Chondrocyte (in vitro differentiated cells): ENCODE results near the gene ILF2. TPM values are rescaled to one million over a fixed set of nuclear protein-coding genes. Genes with fewer than 3 reads are reported as not detected.

ENCODE experiments used
- DNase-seq: peaks from one replicate; pipeline ENCODE4 v3.0.0; 2021; ENCODE audit warnings: mixed read lengths, low spot score
- H3K27ac Mint-ChIP-seq: one replicate; pipeline ENCODE4 v1.8.0; 2021; ENCODE audit warnings: mild to moderate bottlenecking, moderate library complexity, mixed read lengths; ENCODE audit not compliant: unreplicated experiment
- H3K27me3 Mint-ChIP-seq: 2 replicates; pipeline ENCODE4 v1.8.0; 2021; ENCODE audit warnings: low read depth, mixed read lengths
- H3K36me3 Mint-ChIP-seq: 2 replicates; pipeline ENCODE4 v1.8.0; 2021; ENCODE audit warnings: low read depth, mixed read lengths
- H3K4me1 Mint-ChIP-seq: 2 replicates; pipeline ENCODE4 v1.8.0; 2021; ENCODE audit warnings: low read depth, mild to moderate bottlenecking, mixed read lengths
- H3K4me3 Mint-ChIP-seq: one replicate; pipeline ENCODE4 v1.8.0; 2021; ENCODE audit warnings: mild to moderate bottlenecking, moderate library complexity, mixed read lengths; ENCODE audit not compliant: unreplicated experiment
- H3K9me3 Mint-ChIP-seq: 2 replicates; pipeline ENCODE4 v1.8.0; 2021; ENCODE audit warnings: low read depth, mixed read lengths
- CTCF ChIP-seq: fragments of 200-600 bp; sonication (generic); IDR thresholded peaks from 2 replicates; pipeline ENCODE4 v1.5.0; 2021; ENCODE audit warnings: antibody characterized with exemption, mild to moderate bottlenecking, moderate library complexity
- total RNA-seq: library from RNA; stranded (reverse); gene quantifications from 3 replicates; pipeline ENCODE4 v1.2.1, GENCODE V29; 2021

Gene ILF2
- total RNA-seq, 1 donor from 2014 or later: 122 TPM

- H3K4me1 Mint-ChIP-seq: peaks cover 4% of the 10 kb centered on the region
- H3K27ac Mint-ChIP-seq: no peak overlapping the region
- H3K27me3 Mint-ChIP-seq: peaks cover 39% of the 10 kb centered on the region
- no peak for DNase-seq
- H3K4me3 Mint-ChIP-seq: no peak overlapping the region
- H3K36me3 Mint-ChIP-seq: no peaks in the 10 kb centered on the region
- no peaks in the 10 kb centered on the region for H3K9me3 Mint-ChIP-seq
- TF ChIP-seq CTCF: no peak
Observed at GRCh38 chr1:153683854-153684253, 13.1 kb upstream of the ILF2 start.

DNA sequence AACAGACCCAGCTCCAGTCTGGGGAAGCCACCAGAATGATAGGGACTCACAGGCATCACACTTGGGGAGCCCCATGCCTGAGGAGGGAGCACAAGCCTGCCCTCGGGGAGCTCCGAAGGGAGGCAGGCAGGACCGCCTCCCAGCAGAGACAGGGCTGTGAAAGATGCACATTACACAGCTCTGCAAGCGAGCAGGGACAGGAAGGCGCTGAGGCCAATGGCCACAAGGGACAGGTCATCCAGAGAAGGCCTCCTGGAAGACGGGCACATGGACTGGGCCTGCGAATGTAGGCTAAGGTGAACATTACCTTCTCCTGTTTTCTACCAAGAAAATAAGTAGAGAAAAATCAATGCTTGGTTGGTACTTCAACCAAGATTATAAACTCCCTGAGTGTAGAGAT is 11.9 kb upstream of the ILF2 start:
- Mint-ChIP-seq H3K27ac (no peak overlapping the region), H3K27me3 (peaks cover 47% of the 10 kb centered on the region), H3K4me3 (no peak overlapping the region), H3K36me3 (no peaks in the 10 kb centered on the region), H3K9me3 (no peaks in the 10 kb centered on the region), H3K4me1 (peaks cover 15% of the 10 kb centered on the region)
- DNase-seq: no peak
- TF ChIP-seq CTCF: no peak

- DNase-seq: no peak
- no peak overlapping the region for H3K27ac Mint-ChIP-seq
- peaks cover 18% of the 10 kb centered on the region for H3K4me1 Mint-ChIP-seq
- peak overlapping the region; percentile 36 for H3K4me3 Mint-ChIP-seq
- peaks cover 39% of the 10 kb centered on the region for H3K27me3 Mint-ChIP-seq
- H3K36me3 Mint-ChIP-seq: no peaks in the 10 kb centered on the region
- no peak for TF ChIP-seq CTCF
- H3K9me3 Mint-ChIP-seq: no peaks in the 10 kb centered on the region
Observed at GRCh38 chr1:153680120-153680403, 9.3 kb upstream of the ILF2 start.

DNA sequence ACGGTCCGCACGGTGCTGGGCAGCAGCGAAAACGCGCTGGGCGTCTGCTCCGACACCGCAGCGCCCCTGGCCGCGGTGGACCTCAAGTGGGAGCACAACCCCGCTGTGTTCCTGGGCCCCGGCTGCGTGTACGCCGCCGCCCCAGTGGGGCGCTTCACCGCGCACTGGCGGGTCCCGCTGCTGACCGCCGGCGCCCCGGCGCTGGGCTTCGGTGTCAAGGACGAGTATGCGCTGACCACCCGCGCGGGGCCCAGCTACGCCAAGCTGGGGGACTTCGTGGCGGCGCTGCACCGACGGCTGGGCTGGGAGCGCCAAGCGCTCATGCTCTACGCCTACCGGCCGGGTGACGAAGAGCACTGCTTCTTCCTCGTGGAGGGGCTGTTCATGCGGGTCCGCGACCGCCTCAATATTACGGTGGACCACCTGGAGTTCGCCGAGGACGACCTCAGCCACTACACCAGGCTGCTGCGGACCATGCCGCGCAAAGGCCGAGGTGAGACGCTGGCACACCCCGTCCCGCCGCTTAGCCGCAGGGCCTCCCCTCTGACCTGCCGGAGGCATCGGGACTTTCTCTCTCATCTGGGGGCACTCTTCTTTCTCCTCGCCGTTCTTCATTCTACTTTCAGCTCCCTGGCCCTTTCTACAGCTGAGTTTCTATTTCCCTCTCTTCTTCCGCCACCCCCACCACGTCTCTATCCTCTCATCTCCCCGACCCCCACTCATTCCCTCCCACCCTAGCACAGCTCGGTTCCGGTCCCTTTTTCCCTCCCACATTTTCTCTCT is 8.7 kb upstream of the ILF2 start:
- peak; percentile 56 for TF ChIP-seq CTCF
- H3K4me3 Mint-ChIP-seq: peak overlapping the region; percentile 36
- H3K27ac Mint-ChIP-seq: no peak overlapping the region
- no peak for DNase-seq
- peaks cover 39% of the 10 kb centered on the region for H3K27me3 Mint-ChIP-seq
- no peaks in the 10 kb centered on the region for H3K36me3 Mint-ChIP-seq
- peaks cover 18% of the 10 kb centered on the region for H3K4me1 Mint-ChIP-seq
- no peaks in the 10 kb centered on the region for H3K9me3 Mint-ChIP-seq

DNA sequence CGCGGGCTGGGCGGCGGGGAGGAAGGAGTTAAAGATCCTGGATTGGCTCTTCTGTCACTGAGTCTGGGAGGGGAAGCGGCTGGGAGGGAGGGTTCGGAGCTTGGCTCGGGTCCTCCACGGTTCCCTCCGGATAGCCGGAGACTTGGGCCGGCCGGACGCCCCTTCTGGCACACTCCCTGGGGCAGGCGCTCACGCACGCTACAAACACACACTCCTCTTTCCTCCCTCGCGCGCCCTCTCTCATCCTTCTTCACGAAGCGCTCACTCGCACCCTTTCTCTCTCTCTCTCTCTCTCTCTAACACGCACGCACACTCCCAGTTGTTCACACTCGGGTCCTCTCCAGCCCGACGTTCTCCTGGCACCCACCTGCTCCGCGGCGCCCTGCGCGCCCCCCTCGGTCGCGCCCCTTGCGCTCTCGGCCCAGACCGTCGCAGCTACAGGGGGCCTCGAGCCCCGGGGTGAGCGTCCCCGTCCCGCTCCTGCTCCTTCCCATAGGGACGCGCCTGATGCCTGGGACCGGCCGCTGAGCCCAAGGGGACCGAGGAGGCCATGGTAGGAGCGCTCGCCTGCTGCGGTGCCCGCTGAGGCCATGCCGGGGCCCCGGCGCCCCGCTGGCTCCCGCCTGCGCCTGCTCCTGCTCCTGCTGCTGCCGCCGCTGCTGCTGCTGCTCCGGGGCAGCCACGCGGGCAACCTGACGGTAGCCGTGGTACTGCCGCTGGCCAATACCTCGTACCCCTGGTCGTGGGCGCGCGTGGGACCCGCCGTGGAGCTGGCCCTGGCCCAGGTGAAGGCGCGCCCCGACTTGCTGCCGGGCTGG is 7.9 kb upstream of the ILF2 start, which contains the start of gene NPR1:
Gene NPR1 (plus strand): TSS at position 170 of the 818 bp plus-strand sequence. CDS start 421 bp downstream, at position 591.
- TF ChIP-seq CTCF: no peak
- Mint-ChIP-seq H3K4me1 (peaks cover 18% of the 10 kb centered on the region), H3K27ac (no peak within 1 kb of the TSS), H3K36me3 (no peaks in the 10 kb centered on the region), H3K27me3 (peaks cover 35% of the 10 kb centered on the region), H3K9me3 (no peaks in the 10 kb centered on the region), H3K4me3 (peak within 1 kb of the TSS; percentile 72)
- no peak for DNase-seq
